Retinal pigment epithelial cell (primary cell): ENCODE data around the gene DHRSX.
"Not testable (repeated sequence)": the region's sequence is repeated elsewhere in the genome, so short reads cannot be mapped to it uniquely, and the experiment has no call there.

Experiments used
- DNase-seq: peaks from one replicate; pipeline ENCODE4 v3.0.0-alpha.2; 2010; ENCODE audit warnings: low read depth
- H3K4me3 ChIP-seq: 2 replicates; pipeline ENCODE4 v1.5.1; 2011; ENCODE audit warnings: mild to moderate bottlenecking, low read length, control low read depth, moderate library complexity
- CTCF ChIP-seq: conservative IDR thresholded peaks from 2 replicates; pipeline ENCODE4 v1.5.1; 2011; ENCODE audit warnings: low read depth, low read length, control low read depth, inconsistent platforms

DHRSX gene

GRCh38 chrX:2224161-2224560 is 276.6 kb downstream of the DHRSX start:
- TF ChIP-seq CTCF, result no peak
- H3K4me3 ChIP-seq, result no peak overlapping the region
- DNase-seq, result no peak

DNA sequence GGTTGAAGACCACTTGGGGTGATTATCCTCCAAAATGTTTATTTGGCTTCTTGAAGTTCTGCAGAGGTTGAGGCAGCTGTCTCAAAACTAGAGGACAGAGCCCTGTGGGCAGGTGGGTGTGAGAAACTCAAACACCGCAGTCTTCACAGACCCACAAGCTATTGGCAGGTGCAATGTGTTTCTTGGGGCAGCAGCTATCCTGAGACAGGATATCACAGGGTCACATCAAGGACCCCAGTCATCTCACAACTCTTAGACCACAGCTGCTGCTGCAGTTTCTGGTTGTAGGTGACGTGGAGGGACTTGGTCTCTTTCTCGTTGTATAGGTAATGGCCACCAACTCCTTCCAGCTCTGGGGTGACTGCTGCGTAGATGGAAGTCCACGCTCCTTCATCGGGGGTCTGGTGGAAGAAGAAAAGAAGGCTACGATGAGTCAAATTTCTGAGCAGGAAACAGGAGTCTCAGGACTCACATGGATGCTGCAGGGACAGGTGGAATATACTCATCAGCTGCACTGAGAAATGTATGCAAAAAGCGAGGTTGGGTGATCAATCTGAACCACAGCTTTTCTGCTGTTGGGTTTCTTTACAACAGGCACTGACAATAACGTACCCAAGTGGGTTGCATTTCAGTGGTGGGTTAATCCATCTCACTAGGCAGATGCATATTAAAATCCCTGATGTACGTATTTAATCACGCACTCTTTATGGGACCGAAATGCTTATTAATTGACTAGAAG is 279.8 kb downstream of the DHRSX start:
- no peak for TF ChIP-seq CTCF
- no peak overlapping the region for H3K4me3 ChIP-seq
- DNase-seq, result no peak

GRCh38 chrX:2220296-2220695 is 280.5 kb downstream of the DHRSX start:
- DNase-seq, result no peak
- H3K4me3 ChIP-seq, result no peak overlapping the region
- no peak for TF ChIP-seq CTCF

DNA sequence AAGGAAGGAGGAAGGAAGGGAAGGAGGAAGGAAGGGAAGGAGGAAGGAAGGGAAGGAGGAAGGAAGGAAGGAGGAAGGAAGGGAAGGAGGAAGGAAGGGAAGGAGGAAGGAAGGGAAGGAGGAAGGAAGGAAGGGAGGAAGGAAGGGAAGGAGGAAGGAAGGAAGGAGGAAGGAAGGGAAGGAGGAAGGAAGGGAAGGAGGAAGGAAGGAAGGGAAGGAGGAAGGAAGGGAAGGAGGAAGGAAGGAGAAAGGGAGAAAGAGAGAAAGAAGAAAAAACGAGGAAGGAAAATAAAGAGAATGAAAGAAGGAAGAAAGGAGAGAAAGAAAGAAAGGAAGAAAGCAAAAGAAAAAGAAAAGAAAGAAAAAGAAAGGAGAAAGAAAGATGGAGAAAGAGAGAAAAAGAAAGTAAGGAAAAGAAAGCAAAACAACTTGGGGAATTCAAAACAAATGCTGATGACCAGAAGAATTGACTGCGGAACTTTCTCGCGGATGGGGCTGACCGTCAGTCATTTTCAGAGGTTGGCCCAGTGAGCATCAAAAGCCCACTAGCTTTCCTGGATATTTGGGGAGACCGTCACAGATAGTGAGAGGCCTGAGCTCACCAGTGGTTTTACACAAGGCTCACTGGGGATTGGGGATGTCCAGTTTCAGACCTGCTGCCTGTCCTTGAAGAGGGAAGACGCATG is 286.5 kb downstream of the DHRSX start:
- H3K4me3 ChIP-seq, DNase-seq: not testable (repeated sequence)

DNA sequence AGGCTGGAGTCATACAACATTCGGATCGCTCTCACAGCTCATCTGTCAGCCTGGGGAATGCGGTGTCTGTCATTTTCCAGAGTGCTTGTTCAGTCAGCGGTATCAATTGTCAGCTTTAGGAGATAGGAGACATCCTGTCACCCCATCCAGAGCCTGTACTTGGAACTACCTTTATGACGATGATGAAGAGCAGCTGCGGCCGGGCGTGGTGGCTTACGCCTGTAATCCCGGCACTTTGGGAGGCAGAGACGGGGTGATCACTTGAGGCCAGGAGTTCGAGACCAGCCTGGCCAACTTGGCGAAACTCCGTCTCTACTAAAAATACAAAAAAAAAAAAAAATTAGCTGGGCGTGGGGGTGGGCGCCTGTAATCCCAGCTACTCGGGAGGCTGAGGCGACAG is 289.1 kb downstream of the DHRSX start:
- DNase-seq, H3K4me3 ChIP-seq: not testable (repeated sequence)

- H3K4me3 ChIP-seq, result no peak overlapping the region
- no peak for TF ChIP-seq CTCF
- DNase-seq, result no peak
These were observed 307.5 kb downstream of the DHRSX start for GRCh38 chrX:2193273-2193592.

GRCh38 chrX:2192584-2193272 is 308.0 kb downstream of the DHRSX start:
- no peak overlapping the region for H3K4me3 ChIP-seq
- no peak for DNase-seq
- no peak for TF ChIP-seq CTCF

GRCh38 chrX:2188840-2189239 is 311.9 kb downstream of the DHRSX start:
- H3K4me3 ChIP-seq, result no peak overlapping the region
- TF ChIP-seq CTCF, result no peak
- no peak for DNase-seq
